GM12878 (cell line): ENCODE results near the gene PCED1B. TPM values are rescaled to one million over a fixed set of nuclear protein-coding genes. Genes with fewer than 3 reads are reported as not detected.
"Not testable (repeated sequence)": the region's sequence is repeated elsewhere in the genome, so short reads cannot be mapped to it uniquely, and the experiment has no call there.

Experiments used
- ATAC-seq: fragments of 200-7000 bp; cut with Tn5 transposase; 3 replicates; pipeline ENCODE4 v1.9.1; 2020; ENCODE audit warnings: mild to moderate bottlenecking, moderate library complexity
- BruUV-seq: library from RNA; stranded (reverse); fragments of 400-500 nt; replicated peaks from 2 replicates; lab custom pipeline; 2021; lab: Mats Ljungman, UMichigan
- CTCF ChIA-PET: fragments of 300-600 bp; sonication (Branson Sonifier 250); formaldehyde crosslinking; extraction: SDS; loops from one replicate; lab custom pipeline; 2021; ENCODE audit warnings: inconsistent platforms; lab: Yijun Ruan, JAX
- POLR2A ChIA-PET: fragments of 350-600 bp; formaldehyde crosslinking; extraction: SDS; loops from one replicate; lab custom pipeline; 2021; ENCODE audit warnings: inconsistent platforms; lab: Charles Lee
- RAD21 ChIA-PET: fragments of 300-600 bp; sonication (Branson Sonifier 250); formaldehyde crosslinking; loops from one replicate; lab custom pipeline; 2023; ENCODE audit warnings: antibody characterized with exemption; ENCODE audit not compliant: unreplicated experiment; lab: Charles Lee
- SMC1A ChIA-PET: fragments of 300-600 bp; sonication (Branson Sonifier 250); formaldehyde crosslinking; loops from one replicate; lab custom pipeline; 2023; ENCODE audit not compliant: unreplicated experiment, uncharacterized antibody; lab: Charles Lee
- DNase-seq: peaks from one replicate; pipeline ENCODE4 v3.0.0-alpha.2; 2011; ENCODE audit warnings: low read depth, low spot score
- FAIRE-seq: peaks from 3 replicates; lab custom pipeline; 2011; peaks lifted over from hg19 to GRCh38; lab: Jason Lieb, UNC
- H2AFZ ChIP-seq: 2 replicates; pipeline ENCODE4 v1.6.0; 2011; ENCODE audit warnings: low read depth, low read length, control low read depth; ENCODE audit not compliant: control insufficient read depth
- H3K27ac ChIP-seq: 2 replicates; pipeline ENCODE4 v1.5.1; 2011; ENCODE audit warnings: control low read depth; ENCODE audit not compliant: control insufficient read depth, insufficient read depth
- H3K27me3 ChIP-seq, 2 experiments: replicated peaks in 1 of 2; 2 replicates each; pipeline versions ENCODE4 v1.6.0 to v1.6.1; 2011; ENCODE audit warnings: low read length in 1 of 2; ENCODE audit not compliant: control insufficient read depth in 2 of 2, insufficient read depth in 2 of 2
- H3K36me3 ChIP-seq, 2 experiments: 2 replicates each; pipeline ENCODE4 v1.5.1; 2011; ENCODE audit warnings: low read length in 1 of 2; ENCODE audit not compliant: control insufficient read depth in 2 of 2, insufficient read depth in 2 of 2
- H3K4me1 ChIP-seq: 2 replicates; pipeline ENCODE4 v1.6.1; 2011; ENCODE audit warnings: mild to moderate bottlenecking, low read length, moderate library complexity, mixed read lengths; ENCODE audit not compliant: control insufficient read depth, insufficient read depth
- H3K4me2 ChIP-seq: 2 replicates; pipeline ENCODE4 v1.6.0; 2011; ENCODE audit warnings: control low read depth; ENCODE audit not compliant: control insufficient read depth, insufficient read depth
- H3K4me3 ChIP-seq: fragments of 200-600 bp; sonication (generic); 2 replicates; pipeline ENCODE4 v1.5.1; 2016
- H3K79me2 ChIP-seq: 2 replicates; pipeline ENCODE4 v1.6.0; 2011; ENCODE audit warnings: low read length; ENCODE audit not compliant: control insufficient read depth, insufficient read depth
- H3K9ac ChIP-seq: 2 replicates; pipeline ENCODE4 v1.8.0; 2011; ENCODE audit warnings: low read length, control low read depth, mixed read lengths; ENCODE audit not compliant: control insufficient read depth, insufficient read depth
- H3K9me3 ChIP-seq: replicated peaks from 3 replicates; pipeline ENCODE4 v1.5.1; 2011; ENCODE audit warnings: mild to moderate bottlenecking, low read length; ENCODE audit not compliant: control insufficient read depth, insufficient read depth
- H4K20me1 ChIP-seq: 2 replicates; pipeline ENCODE4 v1.6.0; 2011; ENCODE audit not compliant: control insufficient read depth, insufficient read depth
- WGBS: methylation state at CpG from one replicate; pipeline ENCODE4 v1.1.6; 2016; ENCODE audit warnings: low lambda C conversion rate; ENCODE audit not compliant: insufficient replicate concordance, insufficient coverage; ENCODE audit errors: missing lambda C conversion rate; 5-methylcytosine and 5-hydroxymethylcytosine counted together
- in situ Hi-C: fragments of 300-500 bp; cut with MboI; formaldehyde crosslinking; loops from 9 replicates; pipeline ENCODE4 v1.14.3; 2018; ENCODE audit warnings: mixed read lengths
- intact Hi-C: fragments of 100-400 bp; cut with micrococcal nuclease; formaldehyde crosslinking; loops from one replicate; pipeline ENCODE4 v1.14.2; 2022; ENCODE audit not compliant: unreplicated experiment
- polyA plus RNA-seq, 11 experiments: library from polyadenylated mRNA; depleted of rRNA in 4 of 11; unstranded in 6 of 11; stranded (reverse) in 5 of 11; fragments of >200 nt; fragmentation: Nextera tagmentation in 4 of 11; fragmentation: Illumina TruSeq in 1 of 11; extraction: Ambion mirVana in 4 of 11; extraction: Trizol in 1 of 11; gene quantifications; 1 replicate in 1 of 11; 2 replicates in 10 of 11; pipeline versions ENCODE4 v1.2.1 to v1.2.3, GENCODE V29; 2011 to 2016; ENCODE audit warnings: inconsistent platforms in 2 of 11, missing spikeins in 2 of 11, low read depth in 1 of 11
- total RNA-seq, 4 experiments: library from RNA; depleted of rRNA in 3 of 4; stranded (reverse); fragments of >200 nt in 3 of 4; fragmentation: Illumina TruSeq in 1 of 4; extraction: Trizol in 1 of 4; gene quantifications; 2 replicates each; pipeline versions ENCODE4 v1.2.1 to v1.2.3, GENCODE V29; 2013 to 2021

Gene PCED1B
- total and polyA plus RNA-seq, 10 of the 15 experiments (the other 5 are each of a cell fraction or from before 2014, with no cell fraction given): 0.80 to 8.8 (median 3.0) TPM

DNA sequence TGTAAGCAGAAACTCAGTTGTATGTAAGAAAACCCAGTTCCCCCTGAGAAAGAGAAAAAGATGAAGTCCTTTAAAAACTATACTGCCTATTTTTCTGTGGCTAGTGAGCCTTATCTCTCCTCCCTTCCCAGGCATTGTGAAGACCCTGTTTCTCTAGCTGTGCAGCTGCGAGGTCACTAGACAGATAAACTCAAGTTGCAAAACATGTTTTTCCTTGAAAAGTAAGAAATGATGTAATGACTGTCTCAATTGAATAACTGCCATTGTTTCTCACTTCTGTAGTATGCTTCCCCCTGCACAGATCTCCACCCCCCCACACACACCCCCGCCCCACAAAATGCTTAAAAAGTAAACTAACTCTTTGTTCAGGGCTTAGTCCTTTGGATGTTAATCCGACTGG is 23.6 kb upstream of the PCED1B start:
- RAD21 ChIA-PET, intact Hi-C loops, H3K9ac ChIP-seq, H3K4me1 ChIP-seq, CTCF ChIA-PET, POLR2A ChIA-PET, H4K20me1 ChIP-seq, in situ Hi-C loops, H2AFZ ChIP-seq, FAIRE-seq, H3K9me3 ChIP-seq, H3K4me2 ChIP-seq, H3K27ac ChIP-seq, BruUV-seq, ATAC-seq, H3K4me3 ChIP-seq, H3K79me2 ChIP-seq, H3K27me3 ChIP-seq, H3K36me3 ChIP-seq, DNase-seq, SMC1A ChIA-PET: not testable (repeated sequence)
- WGBS: 68% methylated on average over 2 of the region's 3 CpGs

- intact Hi-C loops, in situ Hi-C loops, POLR2A ChIA-PET, H3K36me3 ChIP-seq, H2AFZ ChIP-seq, H3K27me3 ChIP-seq, CTCF ChIA-PET, BruUV-seq, H3K4me1 ChIP-seq, H3K27ac ChIP-seq, H3K4me2 ChIP-seq, H3K9ac ChIP-seq, H3K4me3 ChIP-seq, FAIRE-seq, H3K79me2 ChIP-seq, ATAC-seq, RAD21 ChIA-PET, H3K9me3 ChIP-seq, H4K20me1 ChIP-seq, DNase-seq, SMC1A ChIA-PET: not testable (repeated sequence)
- 47% methylated on average over 12 of the region's 12 CpGs for WGBS
Observed at GRCh38 chr12:47056944-47057343, 22.5 kb upstream of the PCED1B start.

DNA sequence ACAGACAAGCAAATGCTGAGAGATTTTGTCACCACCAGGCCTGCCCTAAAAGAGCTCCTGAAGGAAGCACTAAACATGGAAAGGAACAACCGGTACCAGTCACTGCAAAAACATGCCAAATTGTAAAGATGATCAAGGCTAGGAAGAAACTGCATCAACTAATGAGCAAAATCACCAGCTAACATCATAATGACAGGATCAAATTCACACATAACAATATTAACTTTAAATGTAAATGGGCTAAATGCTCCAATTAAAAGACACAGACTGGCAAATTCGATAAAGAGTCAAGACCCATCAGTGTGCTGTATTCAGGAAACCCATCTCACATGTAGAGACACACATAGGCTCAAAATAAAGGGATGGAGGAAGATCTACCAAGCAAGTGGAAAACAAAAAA is 20.8 kb upstream of the PCED1B start:
- H3K4me2 ChIP-seq, FAIRE-seq, intact Hi-C loops, H3K4me3 ChIP-seq, H3K79me2 ChIP-seq, H3K27me3 ChIP-seq, POLR2A ChIA-PET, ATAC-seq, H3K9me3 ChIP-seq, H3K27ac ChIP-seq, RAD21 ChIA-PET, H3K36me3 ChIP-seq, DNase-seq, H3K4me1 ChIP-seq, H3K9ac ChIP-seq, H4K20me1 ChIP-seq, H2AFZ ChIP-seq, BruUV-seq, in situ Hi-C loops: not testable (repeated sequence)
- SMC1A ChIA-PET: interaction anchor here (1.4 to 1.7 kb wide), 2 partner anchors 11 to 26 kb away, joined by 3 to 4 read pairs; no protein-coding TSS in a partner anchor
- 44% methylated on average over 2 of the region's 2 CpGs for WGBS
- CTCF ChIA-PET: interaction anchor here (1.6 kb wide), 1 partner anchor 12 kb away, joined by 6 read pairs; no protein-coding TSS in a partner anchor
